Tibial nerve (tissue), 4 donors: Measurements from ENCODE around the gene STIM2.

ENCODE experiments used
- CTCF ChIP-seq, 5 experiments: fragments of 200-600 bp in 3 of 5; fragments of 450-650 bp in 2 of 5; sonication (generic) in 3 of 5; IDR thresholded peaks; one replicate each; pipeline ENCODE4 v1.5.1; 2016 to 2019; ENCODE audit warnings: antibody characterized with exemption in 5 of 5, mild to moderate bottlenecking in 3 of 5, moderate library complexity in 2 of 5
- EP300 ChIP-seq, 2 donors: sonication (generic); formaldehyde crosslinking; IDR thresholded peaks; one replicate each; pipeline ENCODE4 v1.6.1; 2017; ENCODE audit warnings: antibody characterized with exemption in 2 of 2, mild to moderate bottlenecking in 1 of 2

- TF ChIP-seq CTCF (IDR thresholded peaks at IDR 0.05) (no peak), EP300 (IDR thresholded peaks at IDR 0.05) (no peak)
Observed at GRCh38 chr4:26821031-26821430, 39.6 kb upstream of the STIM2 start.
